K562 (cell line): ENCODE data around the gene GMDS. TPM values are rescaled to one million over a fixed set of nuclear protein-coding genes. Genes with fewer than 3 reads are reported as not detected.
A peak's percentile ranks its signal among the peaks of the same experiment; 100 is the strongest.

Source experiments
- ATAC-seq: fragments of 200-7000 bp; cut with Tn5 transposase; 3 replicates; pipeline ENCODE4 v1.9.1; 2020; ENCODE audit warnings: moderate library complexity
- BruUV-seq: library from RNA; stranded (reverse); fragments of 400-500 nt; replicated peaks from 2 replicates; lab custom pipeline; 2021; lab: Mats Ljungman, UMichigan
- CTCF ChIA-PET: fragments of 300-600 bp; formaldehyde crosslinking; extraction: SDS; loops from one replicate; lab custom pipeline; 2021; ENCODE audit warnings: low intra/inter-chr PET ratio; lab: Yijun Ruan, JAX
- POLR2A ChIA-PET: fragments of 300-600, 350-650 bp; sonication (Branson Sonifier 250); formaldehyde crosslinking; extraction: SDS; loops from one replicate; lab custom pipeline; 2021; ENCODE audit warnings: antibody characterized with exemption, inconsistent platforms; lab: Yijun Ruan, JAX
- DNase-seq, 4 experiments: peaks; one replicate each; pipeline versions ENCODE4 v3.0.0 to v3.0.0-alpha.2; 2011 to 2018; ENCODE audit warnings: low spot score in 3 of 4, mixed read lengths in 3 of 4; ENCODE audit errors: extremely low read depth in 1 of 4
- FAIRE-seq: peaks from 2 replicates; lab custom pipeline; 2011; peaks lifted over from hg19 to GRCh38; lab: Jason Lieb, UNC
- H2AFZ ChIP-seq: 2 replicates; pipeline ENCODE4 v1.6.0; 2011; ENCODE audit warnings: low read depth, low read length, control low read depth, inconsistent platforms
- H3K27ac ChIP-seq: fragments of 200-600 bp; 3 replicates; pipeline ENCODE4 v1.8.0; 2011; ENCODE audit warnings: low read depth, mild to moderate bottlenecking, control low read depth, inconsistent platforms, low read length, moderate library complexity, mixed read lengths; ENCODE audit errors: extremely low read depth
- H3K27me3 ChIP-seq, 2 experiments: fragments of 300-600 bp in 1 of 2; 2 replicates in 1 of 2; 3 replicates in 1 of 2; pipeline versions ENCODE4 v1.6.0 to v1.8.0; 2011; ENCODE audit warnings: inconsistent platforms in 2 of 2, low read length in 2 of 2, mild to moderate bottlenecking in 1 of 2, mixed read lengths in 1 of 2, moderate library complexity in 1 of 2; ENCODE audit not compliant: control insufficient read depth in 2 of 2, insufficient read depth in 2 of 2
- H3K36me3 ChIP-seq: fragments of 300-600 bp; 3 replicates; pipeline ENCODE4 v1.8.0; 2011; ENCODE audit warnings: mild to moderate bottlenecking, low read length, inconsistent platforms; ENCODE audit not compliant: control insufficient read depth, insufficient read depth
- H3K4me1 ChIP-seq, 2 experiments: fragments of 200-600 bp in 1 of 2; replicated peaks in 1 of 2; 2 replicates in 1 of 2; 3 replicates in 1 of 2; pipeline versions ENCODE4 v1.5.1 to v1.8.0; 2011; ENCODE audit warnings: inconsistent platforms in 2 of 2, low read length in 2 of 2, mild to moderate bottlenecking in 1 of 2, mixed read lengths in 1 of 2, moderate library complexity in 1 of 2; ENCODE audit not compliant: control insufficient read depth in 2 of 2, insufficient read depth in 2 of 2
- H3K4me2 ChIP-seq: 2 replicates; pipeline ENCODE4 v1.6.1; 2011; ENCODE audit warnings: low read length, control low read depth, inconsistent platforms, mixed read lengths; ENCODE audit not compliant: insufficient read depth
- H3K4me3 ChIP-seq: fragments of 200-600 bp; sonication (generic), shearing (Covaris generic); 2 replicates; pipeline ENCODE4 v1.5.1; 2016; ENCODE audit warnings: control low read depth, inconsistent platforms
- H3K79me2 ChIP-seq: fragments of 200-600 bp; 3 replicates; pipeline ENCODE4 v1.8.0; 2011; ENCODE audit warnings: low read length, inconsistent platforms; ENCODE audit not compliant: control insufficient read depth, insufficient read depth
- H3K9ac ChIP-seq, 2 experiments: 2 replicates each; pipeline versions ENCODE4 v1.6.0 to v1.6.1; 2011; ENCODE audit warnings: low read depth in 2 of 2, low read length in 2 of 2, control low read depth in 1 of 2, inconsistent platforms in 1 of 2, mild to moderate bottlenecking in 1 of 2, mixed read lengths in 1 of 2; ENCODE audit not compliant: insufficient read depth in 1 of 2
- H3K9me1 ChIP-seq: one replicate; pipeline ENCODE4 v1.6.0; 2011; ENCODE audit warnings: inconsistent platforms, mild to moderate bottlenecking, low read length, moderate library complexity; ENCODE audit not compliant: control insufficient read depth, insufficient read depth
- H3K9me3 ChIP-seq: replicated peaks from 2 replicates; pipeline ENCODE4 v1.5.1; 2011; ENCODE audit warnings: low read depth, low read length, inconsistent platforms; ENCODE audit not compliant: control insufficient read depth, insufficient read depth
- H4K20me1 ChIP-seq: replicated peaks from 2 replicates; pipeline ENCODE4 v1.6.1; 2011; ENCODE audit warnings: low read length, inconsistent platforms, mixed read lengths; ENCODE audit not compliant: control insufficient read depth, insufficient read depth
- ARID2 ChIP-seq: fragments of 450-650 bp; IDR thresholded peaks from 2 replicates; pipeline ENCODE4 v1.6.1; 2017; ENCODE audit warnings: antibody characterized with exemption, mild to moderate bottlenecking
- CBFA2T2 ChIP-seq: fragments of 450-650 bp; conservative IDR thresholded peaks from 2 replicates; pipeline ENCODE4 v1.6.1; 2017; ENCODE audit warnings: mild to moderate bottlenecking
- CTCF ChIP-seq, 3 experiments: IDR thresholded peaks in 2 of 3; conservative IDR thresholded peaks in 1 of 3; 2 replicates each; pipeline ENCODE4 v1.5.1; 2011 to 2012; ENCODE audit warnings: low read length in 3 of 3, mild to moderate bottlenecking in 3 of 3, control low read depth in 2 of 3, improper control_type of control experiment in 1 of 3, inconsistent platforms in 1 of 3, low read depth in 1 of 3, mixed read lengths in 1 of 3, moderate library complexity in 1 of 3; ENCODE audit not compliant: insufficient read depth in 2 of 3
- E2F8 ChIP-seq: fragments of 450-650 bp; IDR thresholded peaks from 2 replicates; pipeline ENCODE4 v1.7.1; 2018; ENCODE audit warnings: mild to moderate bottlenecking, low read depth; ENCODE audit not compliant: partially characterized antibody
- HINFP ChIP-seq: fragments of 450-650 bp; conservative IDR thresholded peaks from 2 replicates; pipeline ENCODE4 v1.6.1; 2016; ENCODE audit warnings: missing genetic modification characterization, low read depth, mild to moderate bottlenecking, control low read depth, missing compliant biosample characterization
- HSF4 ChIP-seq: fragments of 250-450 bp; sonication (Bioruptor Pico); IDR thresholded peaks from 2 replicates; pipeline ENCODE4 v2.1.2; 2022; ENCODE audit warnings: mild to moderate bottlenecking, moderate library complexity, borderline replicate concordance
- KAT7 ChIP-seq: sonication (generic); formaldehyde crosslinking; IDR thresholded peaks from 2 replicates; pipeline ENCODE4 v1.8.0; 2022; ENCODE audit warnings: missing genetic modification reagents, mild to moderate bottlenecking, borderline replicate concordance
- KLF1 ChIP-seq: fragments of 450-650 bp; IDR thresholded peaks from 2 replicates; pipeline ENCODE4 v1.6.1; 2016; ENCODE audit warnings: missing genetic modification characterization, missing compliant biosample characterization
- MEIS2 ChIP-seq: fragments of 450-650 bp; IDR thresholded peaks from 2 replicates; pipeline ENCODE4 v1.6.1; 2014; ENCODE audit warnings: mild to moderate bottlenecking; ENCODE audit not compliant: partially characterized antibody
- MIER1 ChIP-seq: fragments of 450-650 bp; IDR thresholded peaks from 2 replicates; pipeline ENCODE4 v1.6.1; 2016; ENCODE audit warnings: antibody characterized with exemption, mild to moderate bottlenecking, low read depth
- RAD21 ChIP-seq, 2 experiments: fragments of 250-450 bp in 1 of 2; fragments of 450-650 bp in 1 of 2; sonication (Bioruptor Pico) in 1 of 2; formaldehyde crosslinking in 1 of 2; IDR thresholded peaks in 1 of 2; conservative IDR thresholded peaks in 1 of 2; 2 replicates each; pipeline versions ENCODE4 v1.4.0 to v1.8.0; 2020 to 2022; ENCODE audit warnings: mild to moderate bottlenecking in 2 of 2, moderate library complexity in 1 of 2
- SMC3 ChIP-seq: conservative IDR thresholded peaks from 2 replicates; pipeline ENCODE4 v1.6.1; 2011; ENCODE audit warnings: low read depth, low read length, improper control_type of control experiment; ENCODE audit not compliant: insufficient read depth
- ZNF217 ChIP-seq: sonication (generic); formaldehyde crosslinking; IDR thresholded peaks from 2 replicates; pipeline ENCODE4 v1.8.0; 2022; ENCODE audit warnings: mild to moderate bottlenecking, missing genetic modification reagents
- ZNF324 ChIP-seq: fragments of 250-450 bp; sonication (Bioruptor Pico); IDR thresholded peaks from 2 replicates; pipeline ENCODE4 v1.4.0; 2020; ENCODE audit warnings: mild to moderate bottlenecking
- ZNF699 ChIP-seq: fragments of 250-450 bp; sonication (Bioruptor Pico); IDR thresholded peaks from 2 replicates; pipeline ENCODE4 v1.8.0; 2021; ENCODE audit warnings: mild to moderate bottlenecking, moderate library complexity; ENCODE audit not compliant: insufficient replicate concordance
- WGBS: fragments of 100-300 bp; shearing (Covaris generic); methylation state at CpG from one replicate; pipeline ENCODE4 v1.1.6; 2016; ENCODE audit warnings: low coverage, mixed read lengths; ENCODE audit not compliant: insufficient coverage; ENCODE audit errors: missing lambda C conversion rate; 5-methylcytosine and 5-hydroxymethylcytosine counted together
- in situ Hi-C: fragments of 300-500 bp; cut with MboI; formaldehyde crosslinking; loops from 4 replicates; pipeline ENCODE4 v1.15.0; 2018; ENCODE audit warnings: inconsistent platforms, mixed read lengths
- intact Hi-C: fragments of 100-400 bp; cut with micrococcal nuclease; formaldehyde crosslinking; loops from 2 replicates; pipeline ENCODE4 v1.14.2; 2022
- polyA plus RNA-seq, 8 experiments: library from polyadenylated mRNA; depleted of rRNA in 4 of 8; stranded (reverse) in 5 of 8; unstranded in 3 of 8; fragments of >200 nt; fragmentation: Nextera tagmentation in 2 of 8; fragmentation: Illumina TruSeq in 1 of 8; extraction: Ambion mirVana in 2 of 8; extraction: Trizol in 1 of 8; gene quantifications; 2 replicates each; pipeline versions ENCODE4 v1.2.1 to v1.2.3, GENCODE V29; 2011 to 2014; ENCODE audit warnings: inconsistent platforms in 1 of 8, missing spikeins in 1 of 8
- total RNA-seq, 7 experiments: library from RNA; depleted of rRNA in 6 of 7; stranded (reverse); fragments of >200 nt in 6 of 7; fragmentation: Illumina TruSeq in 2 of 7; extraction: Trizol in 2 of 7; gene quantifications; 2 replicates each; pipeline versions ENCODE4 v1.2.1 to v1.2.3, GENCODE V29; 2011 to 2021; ENCODE audit warnings: low replicate concordance in 1 of 7

GMDS gene
- total and polyA plus RNA-seq, 9 of the 15 experiments (the other 6 are each of a cell fraction or from before 2014, with no cell fraction given): 0.48 to 31.8 (median 13.4) TPM

- intact Hi-C loops: loop anchor here (1.0 to 10.0 kb wide), 4 partner anchors 93 to 500 kb away; no protein-coding TSS in a partner anchor
- Histone ChIP-seq H3K79me2 (no peaks in the 10 kb centered on the region), H4K20me1 (no peaks in the 10 kb centered on the region), H2AFZ (no peak overlapping the region), H3K4me3 (no peak overlapping the region), H3K27ac (no peak overlapping the region), H3K9ac (no peak overlapping the region), H3K4me1 (no peaks in the 10 kb centered on the region), H3K36me3 (no peaks in the 10 kb centered on the region), H3K9me3 (no peaks in the 10 kb centered on the region), H3K27me3 (no peaks in the 10 kb centered on the region), H3K4me2 (no peak overlapping the region), H3K9me1 (no peaks in the 10 kb centered on the region)
- 26% methylated on average over 6 of the region's 6 CpGs for WGBS
- FAIRE-seq (peak; percentile 75), DNase-seq (peak in 2 of 4 experiments; percentile 17 to 23), ATAC-seq (peak; percentile 85)
- ChIA-PET CTCF (interaction anchor here (0.6 to 1.3 kb wide), 3 partner anchors 417 to 656 kb away, joined by 3 to 11 read pairs (median 3); no protein-coding TSS in a partner anchor), POLR2A (interaction anchor here (0.7 kb wide), 1 partner anchor 67 kb away, joined by 3 read pairs; no protein-coding TSS in a partner anchor)
- in situ Hi-C loops: no loop called here
- BruUV-seq: no TSS peak
- TF ChIP-seq MIER1 (no peak), RAD21 (CRISPR knock-in tag; conservative IDR thresholded peaks at IDR 0.05 in 1 of 2, IDR thresholded peaks at IDR 0.05 in 1 of 2) (peak; percentile 86 to 92), HSF4 (CRISPR knock-in tag) (no peak), E2F8 (no peak), ZNF217 (CRISPR knock-in tag) (no peak), SMC3 (peak; percentile 47; the same call in 1 of the 2 replicates), ARID2 (peak; percentile 48; the same call in 1 of the 2 replicates), MEIS2 (peak; percentile 74), HINFP (no peak), KAT7 (no peak), ZNF324 (no peak), KLF1 (tag) (no peak), CTCF (IDR thresholded peaks at IDR 0.05 in 2 of 3, conservative IDR thresholded peaks at IDR 0.05 in 1 of 3; ENCODE audit: insufficient read depth in 2 of 3, low read depth in 1 of 3, low read length in 3 of 3) (peak; percentile 38 to 75 (median 59); a peak in 5 of 6 replicates), CBFA2T2 (no peak), ZNF699 (no peak)
These were observed 141.5 kb downstream of the GMDS start for GRCh38 chr6:2103765-2104523.
